A549 (cell line): ENCODE results near the gene SEMA6C. TPM values are rescaled to one million over a fixed set of nuclear protein-coding genes. Genes with fewer than 3 reads are reported as not detected.

Source experiments
- ATAC-seq, 2 experiments: fragments of 200-7000 bp in 1 of 2; fragments of >200 bp in 1 of 2; cut with Nextera tagmentation in 1 of 2; cut with Tn5 transposase in 1 of 2; 3 replicates each; pipeline versions ENCODE4 v1.8.0 to v1.9.1; 2018 to 2020; ENCODE audit warnings: mild to moderate bottlenecking in 1 of 2, moderate library complexity in 1 of 2
- CTCF ChIA-PET: fragments of 300-600 bp; sonication (Branson Sonifier 250); formaldehyde crosslinking; extraction: SDS; loops from one replicate; lab custom pipeline; 2021; ENCODE audit warnings: antibody characterized with exemption, inconsistent platforms; lab: Yijun Ruan, JAX
- POLR2A ChIA-PET: fragments of 350-600 bp; formaldehyde crosslinking; extraction: SDS; loops from one replicate; lab custom pipeline; 2021; ENCODE audit warnings: antibody characterized with exemption, inconsistent platforms; lab: Yijun Ruan, JAX
- DNase-seq, 2 experiments: peaks; one replicate each; pipeline versions ENCODE4 v3.0.0 to v3.0.0-alpha.2; 2011 to 2016; ENCODE audit warnings: low read depth in 1 of 2, low spot score in 1 of 2
- FAIRE-seq: peaks from 2 replicates; lab custom pipeline; 2011; peaks lifted over from hg19 to GRCh38; lab: Jason Lieb, UNC
- H3K27ac ChIP-seq, 2 experiments: fragments of >200 bp; sonication (Bioruptor Twin); formaldehyde crosslinking; 3 replicates each; pipeline ENCODE4 v1.5.1; 2016 to 2017
- H3K4me1 ChIP-seq: fragments of >200 bp; sonication (Bioruptor Twin); formaldehyde crosslinking; 3 replicates; pipeline ENCODE4 v1.6.1; 2016
- H3K4me2 ChIP-seq: fragments of >200 bp; sonication (Bioruptor Twin); formaldehyde crosslinking; 3 replicates; pipeline ENCODE4 v1.6.1; 2016
- H3K4me3 ChIP-seq: fragments of >200 bp; sonication (Bioruptor Twin); formaldehyde crosslinking; 3 replicates; pipeline ENCODE4 v1.5.1; 2016
- H3K9me3 ChIP-seq: fragments of >200 bp; sonication (Bioruptor Twin); formaldehyde crosslinking; 3 replicates; pipeline ENCODE4 v1.6.1; 2016
- ESRRA ChIP-seq: fragments of 150-350 bp; IDR thresholded peaks from 2 replicates; pipeline ENCODE4 v1.6.1; 2014; ENCODE audit warnings: mild to moderate bottlenecking, low read length, borderline replicate concordance
- FOSL2 ChIP-seq, 2 experiments: fragments of 450-650 bp in 1 of 2; fragments of >200 bp in 1 of 2; sonication (Bioruptor Twin) in 1 of 2; formaldehyde crosslinking; IDR thresholded peaks; 2 replicates each; pipeline versions ENCODE4 v1.5.0 to v1.6.1; 2016 to 2020; ENCODE audit warnings: mild to moderate bottlenecking in 1 of 2, moderate library complexity in 1 of 2
- HEYL ChIP-seq: fragments of 250-450 bp; sonication (Bioruptor Pico); IDR thresholded peaks from 2 replicates; pipeline ENCODE4 v1.8.0; 2021; ENCODE audit warnings: mild to moderate bottlenecking, moderate library complexity
- MAFK ChIP-seq: fragments of 450-650 bp; IDR thresholded peaks from 2 replicates; pipeline ENCODE4 v1.6.1; 2014; ENCODE audit not compliant: partially characterized antibody
- PHF8 ChIP-seq: fragments of 200-600 bp; sonication (generic); IDR thresholded peaks from 2 replicates; pipeline ENCODE4 v1.6.1; 2016; ENCODE audit warnings: low read depth, mild to moderate bottlenecking, antibody characterized with exemption, moderate library complexity, borderline replicate concordance
- SMC3 ChIP-seq: fragments of >200 bp; sonication (Bioruptor Twin); formaldehyde crosslinking; IDR thresholded peaks from 3 replicates; pipeline ENCODE4 v1.6.1; 2018; ENCODE audit warnings: inconsistent platforms
- SREBF2 ChIP-seq: fragments of 450-650 bp; IDR thresholded peaks from 2 replicates; pipeline ENCODE4 v1.6.1; 2014; ENCODE audit warnings: mild to moderate bottlenecking, moderate library complexity
- ZC3H11A ChIP-seq: fragments of 450-650 bp; IDR thresholded peaks from 2 replicates; pipeline ENCODE4 v1.6.1; 2014; ENCODE audit warnings: antibody characterized with exemption, mild to moderate bottlenecking
- ZSCAN20 ChIP-seq: fragments of 250-450 bp; sonication (Bioruptor Pico); IDR thresholded peaks from 2 replicates; pipeline ENCODE4 v1.8.0; 2022; ENCODE audit warnings: mild to moderate bottlenecking, moderate library complexity
- WGBS: methylation state at CpG from one replicate; pipeline ENCODE4 v1.1.6; 2017; ENCODE audit errors: missing lambda C conversion rate; 5-methylcytosine and 5-hydroxymethylcytosine counted together
- polyA plus RNA-seq, 4 experiments: library from polyadenylated mRNA; depleted of rRNA in 3 of 4; stranded (reverse); fragments of >200 nt; fragmentation: RNase III in 1 of 4; extraction: RNeasy Plus Mini Kit Qiagen cat#74134 plus additional on column Dnase treatment in 1 of 4; gene quantifications; 2 replicates in 3 of 4; 3 replicates in 1 of 4; pipeline ENCODE4 v1.2.3, GENCODE V29; 2011 to 2017
- TF ChIP-seq, protein P1 (sequence below): fragments of >200 bp; sonication (Bioruptor Twin); formaldehyde crosslinking; IDR thresholded peaks from 3 replicates; pipeline ENCODE4 v1.6.1; 2016
- TF ChIP-seq, protein P2 (sequence below): IDR thresholded peaks from 2 replicates; pipeline ENCODE4 v1.6.1; 2012
- TF ChIP-seq, protein P3 (sequence below): IDR thresholded peaks from 2 replicates; pipeline ENCODE4 v1.6.1; 2012; ENCODE audit warnings: low read depth, borderline replicate concordance
- TF ChIP-seq, protein P4 (sequence below): fragments of 250-450 bp; sonication (Bioruptor Pico); IDR thresholded peaks from 2 replicates; pipeline ENCODE4 v1.5.0; 2020; ENCODE audit warnings: low read depth, mild to moderate bottlenecking, moderate library complexity
- TF ChIP-seq, protein P5 (sequence below): IDR thresholded peaks from 2 replicates; pipeline ENCODE4 v1.6.1; 2012

The SEMA6C gene
- polyA plus RNA-seq, 2 of the 4 experiments (the other 2 are of a cell fraction): 1.3 to 1.6 TPM

DNA sequence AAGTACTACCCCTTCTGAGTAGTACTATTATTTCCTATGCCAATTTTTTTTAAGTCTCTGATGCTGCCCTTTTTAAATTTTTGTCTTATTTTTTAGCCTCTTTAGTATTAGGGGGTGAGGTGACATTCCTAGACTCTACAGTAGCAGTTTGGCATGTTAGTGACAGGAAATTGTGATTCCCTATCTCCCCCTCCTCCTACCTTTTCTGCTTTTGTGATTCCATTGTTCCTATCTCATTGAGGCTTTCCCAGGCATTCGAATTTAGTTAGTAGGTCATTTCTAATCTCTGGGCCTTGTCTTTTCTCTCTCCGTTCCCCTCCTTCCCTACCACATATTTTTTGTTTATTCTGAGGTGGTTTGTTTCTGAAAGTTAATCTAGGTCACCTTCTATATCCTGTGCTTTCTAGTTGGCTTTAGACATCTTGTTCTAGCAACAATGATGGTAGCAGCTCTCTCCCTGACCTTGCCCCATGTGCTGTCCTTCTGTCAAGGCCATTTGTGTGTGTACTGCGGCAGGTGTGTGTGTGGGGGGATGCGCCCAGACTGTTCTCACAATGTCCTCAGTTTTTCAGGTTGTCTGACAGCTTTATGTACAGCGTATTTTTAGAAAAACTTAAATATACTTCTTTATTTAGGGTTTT, 21.5 kb downstream of the SEMA6C start:
- Histone ChIP-seq H3K4me1 (no peaks in the 10 kb centered on the region), H3K9me3 (no peaks in the 10 kb centered on the region), H3K4me3 (no peak overlapping the region), H3K27ac (no peak overlapping the region), H3K4me2 (no peak overlapping the region)
- CTCF ChIA-PET: interaction anchor here (1.3 to 2.4 kb wide), 3 partner anchors 25 to 32 kb away, joined by 4 to 7 read pairs (median 5); partner anchors contain the start of gene TNFAIP8L2
- DNase-seq (no peak), ATAC-seq (no peak), FAIRE-seq (no peak)
- POLR2A ChIA-PET: no interaction called here
- 75% methylated on average over 5 of the region's 5 CpGs for WGBS
- TF ChIP-seq, protein P1, sequence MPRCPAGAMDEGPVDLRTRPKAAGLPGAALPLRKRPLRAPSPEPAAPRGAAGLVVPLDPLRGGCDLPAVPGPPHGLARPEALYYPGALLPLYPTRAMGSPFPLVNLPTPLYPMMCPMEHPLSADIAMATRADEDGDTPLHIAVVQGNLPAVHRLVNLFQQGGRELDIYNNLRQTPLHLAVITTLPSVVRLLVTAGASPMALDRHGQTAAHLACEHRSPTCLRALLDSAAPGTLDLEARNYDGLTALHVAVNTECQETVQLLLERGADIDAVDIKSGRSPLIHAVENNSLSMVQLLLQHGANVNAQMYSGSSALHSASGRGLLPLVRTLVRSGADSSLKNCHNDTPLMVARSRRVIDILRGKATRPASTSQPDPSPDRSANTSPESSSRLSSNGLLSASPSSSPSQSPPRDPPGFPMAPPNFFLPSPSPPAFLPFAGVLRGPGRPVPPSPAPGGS: no peak
- TF ChIP-seq, protein P2, sequence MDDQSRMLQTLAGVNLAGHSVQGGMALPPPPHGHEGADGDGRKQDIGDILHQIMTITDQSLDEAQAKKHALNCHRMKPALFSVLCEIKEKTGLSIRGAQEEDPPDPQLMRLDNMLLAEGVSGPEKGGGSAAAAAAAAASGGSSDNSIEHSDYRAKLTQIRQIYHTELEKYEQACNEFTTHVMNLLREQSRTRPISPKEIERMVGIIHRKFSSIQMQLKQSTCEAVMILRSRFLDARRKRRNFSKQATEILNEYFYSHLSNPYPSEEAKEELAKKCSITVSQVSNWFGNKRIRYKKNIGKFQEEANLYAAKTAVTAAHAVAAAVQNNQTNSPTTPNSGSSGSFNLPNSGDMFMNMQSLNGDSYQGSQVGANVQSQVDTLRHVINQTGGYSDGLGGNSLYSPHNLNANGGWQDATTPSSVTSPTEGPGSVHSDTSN: no peak
- TF ChIP-seq SMC3: no peak
- no peak for TF ChIP-seq ZC3H11A
- TF ChIP-seq SREBF2: no peak
- TF ChIP-seq, protein P3, sequence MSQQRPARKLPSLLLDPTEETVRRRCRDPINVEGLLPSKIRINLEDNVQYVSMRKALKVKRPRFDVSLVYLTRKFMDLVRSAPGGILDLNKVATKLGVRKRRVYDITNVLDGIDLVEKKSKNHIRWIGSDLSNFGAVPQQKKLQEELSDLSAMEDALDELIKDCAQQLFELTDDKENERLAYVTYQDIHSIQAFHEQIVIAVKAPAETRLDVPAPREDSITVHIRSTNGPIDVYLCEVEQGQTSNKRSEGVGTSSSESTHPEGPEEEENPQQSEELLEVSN: no peak
- TF ChIP-seq PHF8: no peak
- TF ChIP-seq ESRRA: no peak

DNA sequence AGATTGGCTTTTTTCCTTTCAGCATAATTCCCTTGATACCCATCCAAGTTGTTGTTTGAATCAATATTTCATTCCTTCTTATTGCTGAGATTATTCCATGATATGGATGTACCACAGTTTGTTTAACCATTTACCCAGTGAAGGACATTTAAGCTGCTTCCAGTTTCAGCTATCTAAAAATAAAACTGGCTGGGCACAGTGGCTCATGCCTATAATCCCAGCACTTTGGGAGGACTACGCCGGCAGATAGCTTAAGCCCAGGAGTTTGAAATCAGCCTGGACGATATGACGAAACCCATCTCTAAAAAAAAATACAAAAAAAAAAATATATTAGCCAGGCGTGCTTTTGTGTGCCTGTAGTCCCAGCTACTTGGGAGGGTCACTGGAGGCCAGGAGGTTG, 32.6 kb downstream of the SEMA6C start:
- CTCF ChIA-PET: interaction anchor here (0.7 kb wide), 1 partner anchor 19 kb away, joined by 4 read pairs; no protein-coding TSS in a partner anchor

DNA sequence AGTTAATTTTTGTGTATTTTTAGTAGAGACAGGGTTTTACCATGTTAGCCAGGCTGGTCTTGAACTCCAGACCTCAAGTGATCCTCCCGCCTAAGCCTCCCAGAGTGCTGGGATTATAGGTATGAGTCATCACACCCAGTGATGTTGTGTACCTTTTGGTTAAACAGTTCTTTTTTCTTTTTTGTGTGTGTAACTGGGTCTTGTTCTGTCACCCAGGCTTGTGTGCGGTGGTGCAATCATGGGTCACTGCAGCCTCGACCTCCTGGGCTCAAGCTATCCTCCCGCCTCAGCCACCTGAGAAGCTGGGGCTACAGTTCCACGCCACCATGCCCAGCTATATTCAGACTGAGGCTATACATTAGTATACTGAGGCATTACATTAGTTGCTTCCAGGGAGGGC, 38.1 kb downstream of the SEMA6C start:
- ChIA-PET POLR2A (interaction anchor here (0.5 kb wide), 1 partner anchor 199 kb away, joined by 3 read pairs; no protein-coding TSS in a partner anchor), CTCF (interaction anchor here (0.7 to 1.6 kb wide), 6 partner anchors 9 to 49 kb away, joined by 3 to 8 read pairs (median 4); no protein-coding TSS in a partner anchor)
- Histone ChIP-seq H3K27ac (no peak overlapping the region), H3K4me1 (peaks cover 8% of the 10 kb centered on the region; the same call in 1 of the 3 replicates), H3K9me3 (no peaks in the 10 kb centered on the region), H3K4me3 (no peak overlapping the region), H3K4me2 (no peak overlapping the region)
- TF ChIP-seq HEYL (no peak), ZSCAN20 (CRISPR knock-in tag) (no peak), FOSL2 (IDR thresholded peaks at IDR 0.05) (no peak), FOSL2 (CRISPR knock-in tag; IDR thresholded peaks at IDR 0.05) (peak; percentile 60; the same call in 1 of the 2 replicates)
- no peak for ATAC-seq
- no peak for DNase-seq
- WGBS: 81% methylated on average over 5 of the region's 5 CpGs
- FAIRE-seq: no peak

More for the DNA sequence above, 32.6 kb downstream of the SEMA6C start:
- POLR2A ChIA-PET: no interaction called here
- Histone ChIP-seq H3K4me2 (no peak overlapping the region), H3K27ac (no peak overlapping the region), H3K4me3 (no peak overlapping the region), H3K9me3 (no peaks in the 10 kb centered on the region), H3K4me1 (no peaks in the 10 kb centered on the region)
- ATAC-seq: no peak
- TF ChIP-seq, protein P4, sequence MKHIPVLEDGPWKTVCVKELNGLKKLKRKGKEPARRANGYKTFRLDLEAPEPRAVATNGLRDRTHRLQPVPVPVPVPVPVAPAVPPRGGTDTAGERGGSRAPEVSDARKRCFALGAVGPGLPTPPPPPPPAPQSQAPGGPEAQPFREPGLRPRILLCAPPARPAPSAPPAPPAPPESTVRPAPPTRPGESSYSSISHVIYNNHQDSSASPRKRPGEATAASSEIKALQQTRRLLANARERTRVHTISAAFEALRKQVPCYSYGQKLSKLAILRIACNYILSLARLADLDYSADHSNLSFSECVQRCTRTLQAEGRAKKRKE (CRISPR knock-in tag): no peak
- no peak for FAIRE-seq
- DNase-seq: no peak
- WGBS: 90% methylated on average over 5 of the region's 5 CpGs

DNA sequence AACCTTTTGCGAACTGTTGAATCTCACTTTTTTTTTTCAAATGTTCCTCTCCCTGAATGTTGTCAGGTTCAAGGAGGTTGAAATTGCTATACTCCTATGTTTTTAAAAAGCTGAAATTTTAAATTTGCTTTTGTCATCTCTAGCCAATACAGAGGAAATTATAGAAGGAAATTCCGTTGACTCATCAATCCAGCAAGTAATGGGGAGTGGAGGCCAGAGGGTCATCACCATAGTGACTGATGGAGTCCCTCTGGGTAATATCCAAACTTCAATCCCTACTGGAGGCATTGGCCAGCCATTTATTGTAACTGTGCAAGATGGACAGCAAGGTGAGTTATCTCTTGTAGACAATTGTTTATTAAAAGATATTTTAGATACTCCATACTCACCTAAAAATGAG, 39.5 kb downstream of the SEMA6C start:
- POLR2A ChIA-PET: no interaction called here
- peak; percentile 50 for TF ChIP-seq MAFK
- TF ChIP-seq, protein P5, sequence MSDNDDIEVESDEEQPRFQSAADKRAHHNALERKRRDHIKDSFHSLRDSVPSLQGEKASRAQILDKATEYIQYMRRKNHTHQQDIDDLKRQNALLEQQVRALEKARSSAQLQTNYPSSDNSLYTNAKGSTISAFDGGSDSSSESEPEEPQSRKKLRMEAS: no peak

More for the DNA sequence above, 39.5 kb downstream of the SEMA6C start:
- 0 out of 3 replicates have a peak overlapping the region, but pooled peaks have one; percentile 11 for H3K4me2 ChIP-seq
- peaks cover 8% of the 10 kb centered on the region; the same call in 1 of the 3 replicates for H3K4me1 ChIP-seq
- FAIRE-seq: no peak
- ATAC-seq: peak in 1 of 2 experiments; percentile 38; a peak in 1 of 6 replicates
- H3K9me3 ChIP-seq: no peaks in the 10 kb centered on the region
- H3K27ac ChIP-seq: no peak overlapping the region
- DNase-seq: no peak
- 67% methylated on average over 2 of the region's 2 CpGs for WGBS
- CTCF ChIA-PET: interaction anchor here (1.0 to 1.6 kb wide), 3 partner anchors 10 to 28 kb away, joined by 3 to 5 read pairs (median 4); no protein-coding TSS in a partner anchor
- H3K4me3 ChIP-seq: no peak overlapping the region
